ENCODE data around the gene FMO3. TPM values are rescaled to one million over a fixed set of nuclear protein-coding genes. Genes with fewer than 3 reads are reported as not detected.

FMO3 gene
- total and polyA plus RNA-seq, 3 experiments from 2014 or later = not detected

GRCh38 chr1:171155484-171155883 lies 64.8 kb downstream of the FMO3 start:
- Histone ChIP-seq H3K27me3 (ENCODE audit: insufficient read depth, low read length, poor library complexity, severe bottlenecking) (no peaks in the 10 kb centered on the region), H3K9me3 (ENCODE audit: low read length) (no peaks in the 10 kb centered on the region), H3K27ac (ENCODE audit: low read depth, low read length) (no peak overlapping the region), H3K36me3 (ENCODE audit: insufficient read depth, low read length) (no peaks in the 10 kb centered on the region), H3K4me1 (ENCODE audit: insufficient read depth, low read length) (no peaks in the 10 kb centered on the region), H3K4me3 (ENCODE audit: low read length) (no peak overlapping the region)
- DNase-seq = no peak
- peaks cover 4 to 5% of the 10 kb centered on the region in 2 donors for H3K27me3 Mint-ChIP-seq
- no peak overlapping the region for H3K27ac Mint-ChIP-seq
- H3K4me1 Mint-ChIP-seq = no peaks in the 10 kb centered on the region
- no peaks in the 10 kb centered on the region for H3K36me3 Mint-ChIP-seq
- CTCF ChIA-PET = no interaction called here
- POLR2A ChIA-PET = no interaction called here
- no peak overlapping the region for H3K4me3 Mint-ChIP-seq
- peaks cover 0 to 2% (median 0%) of the 10 kb centered on the region in 5 donors for H3K9me3 Mint-ChIP-seq

GRCh38 chr1:171158096-171158495 lies 67.4 kb downstream of the FMO3 start:
- no peaks in the 10 kb centered on the region for H3K9me3 Mint-ChIP-seq
- Histone ChIP-seq H3K4me1 (ENCODE audit: insufficient read depth, low read length) (no peaks in the 10 kb centered on the region), H3K27me3 (ENCODE audit: insufficient read depth, low read length, poor library complexity, severe bottlenecking) (no peaks in the 10 kb centered on the region), H3K9me3 (ENCODE audit: low read length) (no peaks in the 10 kb centered on the region), H3K27ac (ENCODE audit: low read depth, low read length) (no peak overlapping the region), H3K36me3 (ENCODE audit: insufficient read depth, low read length) (no peaks in the 10 kb centered on the region), H3K4me3 (ENCODE audit: low read length) (no peak overlapping the region)
- no peak overlapping the region for H3K4me3 Mint-ChIP-seq
- no peaks in the 10 kb centered on the region for H3K36me3 Mint-ChIP-seq
- no peak for DNase-seq
- ChIA-PET CTCF (no interaction called here), POLR2A (no interaction called here)
- no peaks in the 10 kb centered on the region for H3K4me1 Mint-ChIP-seq
- H3K27ac Mint-ChIP-seq = no peak overlapping the region
- peaks cover 4 to 5% of the 10 kb centered on the region in 2 donors for H3K27me3 Mint-ChIP-seq

GRCh38 chr1:171158551-171158950 lies 67.8 kb downstream of the FMO3 start:
- Histone ChIP-seq H3K36me3 (ENCODE audit: insufficient read depth, low read length) (no peaks in the 10 kb centered on the region), H3K4me3 (ENCODE audit: low read length) (no peak overlapping the region), H3K27me3 (ENCODE audit: insufficient read depth, low read length, poor library complexity, severe bottlenecking) (no peaks in the 10 kb centered on the region), H3K27ac (ENCODE audit: low read depth, low read length) (no peak overlapping the region), H3K9me3 (ENCODE audit: low read length) (no peaks in the 10 kb centered on the region), H3K4me1 (ENCODE audit: insufficient read depth, low read length) (no peaks in the 10 kb centered on the region)
- H3K9me3 Mint-ChIP-seq = no peaks in the 10 kb centered on the region
- H3K27me3 Mint-ChIP-seq = peaks cover 4 to 5% of the 10 kb centered on the region in 2 donors
- CTCF ChIA-PET = no interaction called here
- H3K4me3 Mint-ChIP-seq = no peak overlapping the region
- H3K36me3 Mint-ChIP-seq = no peaks in the 10 kb centered on the region
- POLR2A ChIA-PET = no interaction called here
- H3K4me1 Mint-ChIP-seq = no peaks in the 10 kb centered on the region
- H3K27ac Mint-ChIP-seq = no peak overlapping the region
- DNase-seq = no peak

GRCh38 chr1:171159148-171159547 lies 68.4 kb downstream of the FMO3 start:
- POLR2A ChIA-PET = no interaction called here
- no peaks in the 10 kb centered on the region for H3K4me1 Mint-ChIP-seq
- H3K4me3 ChIP-seq (ENCODE audit: low read length) = no peak overlapping the region
- no peak for DNase-seq
- H3K27ac ChIP-seq (ENCODE audit: low read depth, low read length) = no peak overlapping the region
- no peaks in the 10 kb centered on the region for H3K36me3 ChIP-seq (ENCODE audit: insufficient read depth, low read length)
- H3K4me1 ChIP-seq (ENCODE audit: insufficient read depth, low read length) = no peaks in the 10 kb centered on the region
- no peaks in the 10 kb centered on the region for H3K9me3 Mint-ChIP-seq
- H3K4me3 Mint-ChIP-seq = no peak overlapping the region
- CTCF ChIA-PET = no interaction called here
- no peaks in the 10 kb centered on the region for H3K27me3 ChIP-seq (ENCODE audit: insufficient read depth, low read length, poor library complexity, severe bottlenecking)
- H3K27ac Mint-ChIP-seq = no peak overlapping the region
- H3K9me3 ChIP-seq (ENCODE audit: low read length) = no peaks in the 10 kb centered on the region
- peaks cover 4 to 5% of the 10 kb centered on the region in 2 donors for H3K27me3 Mint-ChIP-seq
- no peaks in the 10 kb centered on the region for H3K36me3 Mint-ChIP-seq

- H3K36me3 ChIP-seq (ENCODE audit: insufficient read depth, low read length) = no peaks in the 10 kb centered on the region
- no peaks in the 10 kb centered on the region for H3K9me3 ChIP-seq (ENCODE audit: low read length)
- CTCF ChIA-PET = no interaction called here
- H3K27me3 ChIP-seq (ENCODE audit: insufficient read depth, low read length, poor library complexity, severe bottlenecking) = no peaks in the 10 kb centered on the region
- no peaks in the 10 kb centered on the region for H3K9me3 Mint-ChIP-seq
- no peak overlapping the region for H3K27ac Mint-ChIP-seq
- H3K4me1 ChIP-seq (ENCODE audit: insufficient read depth, low read length) = no peaks in the 10 kb centered on the region
- H3K27me3 Mint-ChIP-seq = peaks cover 3 to 4% of the 10 kb centered on the region in 2 donors
- H3K27ac ChIP-seq (ENCODE audit: low read depth, low read length) = no peak overlapping the region
- H3K4me3 ChIP-seq (ENCODE audit: low read length) = no peak overlapping the region
- POLR2A ChIA-PET = no interaction called here
- no peaks in the 10 kb centered on the region for H3K36me3 Mint-ChIP-seq
- no peak for DNase-seq
- H3K4me1 Mint-ChIP-seq = no peaks in the 10 kb centered on the region
- no peak overlapping the region for H3K4me3 Mint-ChIP-seq
Observed at GRCh38 chr1:171160211-171160610, 69.5 kb downstream of the FMO3 start.

- Histone ChIP-seq H3K4me3 (ENCODE audit: low read length) (no peak overlapping the region), H3K27ac (ENCODE audit: low read depth, low read length) (no peak overlapping the region), H3K36me3 (ENCODE audit: insufficient read depth, low read length) (no peaks in the 10 kb centered on the region), H3K4me1 (ENCODE audit: insufficient read depth, low read length) (no peaks in the 10 kb centered on the region), H3K9me3 (ENCODE audit: low read length) (no peaks in the 10 kb centered on the region), H3K27me3 (ENCODE audit: insufficient read depth, low read length, poor library complexity, severe bottlenecking) (no peaks in the 10 kb centered on the region)
- H3K36me3 Mint-ChIP-seq = no peaks in the 10 kb centered on the region
- no peak overlapping the region for H3K4me3 Mint-ChIP-seq
- CTCF ChIA-PET = no interaction called here
- H3K27ac Mint-ChIP-seq = no peak overlapping the region
- H3K27me3 Mint-ChIP-seq = peaks cover 3 to 4% of the 10 kb centered on the region in 2 donors
- no peaks in the 10 kb centered on the region for H3K9me3 Mint-ChIP-seq
- POLR2A ChIA-PET = no interaction called here
- H3K4me1 Mint-ChIP-seq = no peaks in the 10 kb centered on the region
- no peak for DNase-seq
Observed at GRCh38 chr1:171160639-171161354, 70.1 kb downstream of the FMO3 start.

GRCh38 chr1:171161431-171161830 lies 70.7 kb downstream of the FMO3 start:
- no peak for DNase-seq
- Mint-ChIP-seq H3K4me3 (no peak overlapping the region), H3K9me3 (no peaks in the 10 kb centered on the region), H3K27me3 (peaks cover 3% of the 10 kb centered on the region in 2 donors), H3K36me3 (no peaks in the 10 kb centered on the region), H3K27ac (no peak overlapping the region), H3K4me1 (no peaks in the 10 kb centered on the region)
- Histone ChIP-seq H3K4me1 (ENCODE audit: insufficient read depth, low read length) (no peaks in the 10 kb centered on the region), H3K27me3 (ENCODE audit: insufficient read depth, low read length, poor library complexity, severe bottlenecking) (no peaks in the 10 kb centered on the region), H3K27ac (ENCODE audit: low read depth, low read length) (no peak overlapping the region), H3K36me3 (ENCODE audit: insufficient read depth, low read length) (no peaks in the 10 kb centered on the region), H3K9me3 (ENCODE audit: low read length) (no peaks in the 10 kb centered on the region), H3K4me3 (ENCODE audit: low read length) (no peak overlapping the region)
- POLR2A ChIA-PET = no interaction called here
- CTCF ChIA-PET = no interaction called here

- ChIA-PET CTCF (no interaction called here), POLR2A (no interaction called here)
- Histone ChIP-seq H3K27me3 (ENCODE audit: insufficient read depth, low read length, poor library complexity, severe bottlenecking) (no peaks in the 10 kb centered on the region), H3K27ac (ENCODE audit: low read depth, low read length) (no peak overlapping the region), H3K36me3 (ENCODE audit: insufficient read depth, low read length) (no peaks in the 10 kb centered on the region), H3K4me1 (ENCODE audit: insufficient read depth, low read length) (no peaks in the 10 kb centered on the region), H3K9me3 (ENCODE audit: low read length) (no peaks in the 10 kb centered on the region), H3K4me3 (ENCODE audit: low read length) (no peak overlapping the region)
- Mint-ChIP-seq H3K27ac (no peak overlapping the region), H3K36me3 (no peaks in the 10 kb centered on the region), H3K4me1 (no peaks in the 10 kb centered on the region), H3K27me3 (peaks cover 6 to 19% of the 10 kb centered on the region in 2 donors), H3K9me3 (peaks cover 0 to 3% (median 0%) of the 10 kb centered on the region in 5 donors), H3K4me3 (no peak overlapping the region)
- DNase-seq = no peak
Observed at GRCh38 chr1:171166361-171166760, 75.7 kb downstream of the FMO3 start.
